Breast epithelium (tissue), 4 donors: ENCODE data around the gene FAM131A. TPM values are rescaled to one million over a fixed set of nuclear protein-coding genes. Genes with fewer than 3 reads are reported as not detected.

Experiments used
- DNase-seq, 2 donors: peaks; one replicate each; pipeline ENCODE4 v3.0.0-alpha.2; 2019; ENCODE audit warnings: low spot score in 2 of 2
- H3K27ac ChIP-seq, 2 donors: fragments of 200-600 bp; sonication (generic) in 1 of 2; one replicate each; pipeline ENCODE4 v1.5.1; 2016 to 2019; ENCODE audit warnings: mild to moderate bottlenecking in 1 of 2
- H3K27me3 ChIP-seq, 2 donors: fragments of 200-600 bp; sonication (generic) in 1 of 2; one replicate each; pipeline versions ENCODE4 v1.5.1 to v1.6.0; 2017 to 2019; ENCODE audit warnings: control low read depth in 1 of 2, mild to moderate bottlenecking in 1 of 2
- H3K36me3 ChIP-seq: fragments of 200-600 bp; one replicate; pipeline ENCODE4 v1.5.1; 2019
- H3K4me1 ChIP-seq, 2 donors: fragments of 200-600 bp; sonication (generic); one replicate each; pipeline ENCODE4 v1.5.1; 2016 to 2019; ENCODE audit warnings: control low read depth in 1 of 2
- H3K4me3 ChIP-seq, 3 donors: fragments of 200-600 bp; sonication (generic); 1 replicate in 2 of 3; 2 replicates in 1 of 3; pipeline ENCODE4 v1.5.1; 2016 to 2019; ENCODE audit warnings: mild to moderate bottlenecking in 3 of 3, moderate library complexity in 2 of 3
- H3K9me3 ChIP-seq, 2 donors: fragments of 200-600 bp; sonication (generic) in 1 of 2; one replicate each; pipeline ENCODE4 v1.5.1; 2016 to 2019; ENCODE audit warnings: control low read depth in 1 of 2
- POLR2A ChIP-seq: fragments of 450-650 bp; IDR thresholded peaks from one replicate; pipeline ENCODE4 v1.6.1; 2016; ENCODE audit warnings: antibody characterized with exemption, mild to moderate bottlenecking, moderate library complexity
- POLR2AphosphoS5 ChIP-seq, 3 donors: sonication (generic); formaldehyde crosslinking; IDR thresholded peaks; one replicate each; pipeline ENCODE4 v1.6.1; 2017; ENCODE audit warnings: antibody characterized with exemption in 3 of 3
- intact Hi-C: fragments of 100-400 bp; cut with DNase I; formaldehyde crosslinking; loops from one replicate; pipeline ENCODE4 v1.15.1; 2023; ENCODE audit warnings: low total_unique reads
- total RNA-seq, 3 donors: library from RNA; depleted of rRNA; stranded (reverse); fragments of >200 nt; gene quantifications; one replicate each; pipeline ENCODE4 v1.1.0, GENCODE V29; 2016
- TF ChIP-seq, protein P1 (sequence below), 3 donors: fragments of 450-650 bp; IDR thresholded peaks; one replicate each; pipeline ENCODE4 v1.5.1; 2016 to 2017; ENCODE audit warnings: antibody characterized with exemption in 3 of 3, mild to moderate bottlenecking in 3 of 3, moderate library complexity in 3 of 3

The FAM131A gene
- total RNA-seq, 3 donors from 2014 or later: 18.7 to 32.4 (median 26.5) TPM

GRCh38 chr3:184388936-184389230 is 51.5 kb downstream of the FAM131A start:
- H3K27ac ChIP-seq: no peak overlapping the region
- no peaks in the 10 kb centered on the region for H3K9me3 ChIP-seq
- H3K4me1 ChIP-seq: no peaks in the 10 kb centered on the region
- TF ChIP-seq, protein P1, sequence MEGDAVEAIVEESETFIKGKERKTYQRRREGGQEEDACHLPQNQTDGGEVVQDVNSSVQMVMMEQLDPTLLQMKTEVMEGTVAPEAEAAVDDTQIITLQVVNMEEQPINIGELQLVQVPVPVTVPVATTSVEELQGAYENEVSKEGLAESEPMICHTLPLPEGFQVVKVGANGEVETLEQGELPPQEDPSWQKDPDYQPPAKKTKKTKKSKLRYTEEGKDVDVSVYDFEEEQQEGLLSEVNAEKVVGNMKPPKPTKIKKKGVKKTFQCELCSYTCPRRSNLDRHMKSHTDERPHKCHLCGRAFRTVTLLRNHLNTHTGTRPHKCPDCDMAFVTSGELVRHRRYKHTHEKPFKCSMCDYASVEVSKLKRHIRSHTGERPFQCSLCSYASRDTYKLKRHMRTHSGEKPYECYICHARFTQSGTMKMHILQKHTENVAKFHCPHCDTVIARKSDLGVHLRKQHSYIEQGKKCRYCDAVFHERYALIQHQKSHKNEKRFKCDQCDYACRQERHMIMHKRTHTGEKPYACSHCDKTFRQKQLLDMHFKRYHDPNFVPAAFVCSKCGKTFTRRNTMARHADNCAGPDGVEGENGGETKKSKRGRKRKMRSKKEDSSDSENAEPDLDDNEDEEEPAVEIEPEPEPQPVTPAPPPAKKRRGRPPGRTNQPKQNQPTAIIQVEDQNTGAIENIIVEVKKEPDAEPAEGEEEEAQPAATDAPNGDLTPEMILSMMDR (IDR thresholded peaks at IDR 0.05): no peak
- no peak for TF ChIP-seq POLR2AphosphoS5 (IDR thresholded peaks at IDR 0.05)
- TF ChIP-seq POLR2A: no peak
- intact Hi-C loops: no loop called here
- no peak for DNase-seq
- H3K27me3 ChIP-seq: no peaks in the 10 kb centered on the region
- H3K4me3 ChIP-seq: no peak overlapping the region
- no peaks in the 10 kb centered on the region for H3K36me3 ChIP-seq

DNA sequence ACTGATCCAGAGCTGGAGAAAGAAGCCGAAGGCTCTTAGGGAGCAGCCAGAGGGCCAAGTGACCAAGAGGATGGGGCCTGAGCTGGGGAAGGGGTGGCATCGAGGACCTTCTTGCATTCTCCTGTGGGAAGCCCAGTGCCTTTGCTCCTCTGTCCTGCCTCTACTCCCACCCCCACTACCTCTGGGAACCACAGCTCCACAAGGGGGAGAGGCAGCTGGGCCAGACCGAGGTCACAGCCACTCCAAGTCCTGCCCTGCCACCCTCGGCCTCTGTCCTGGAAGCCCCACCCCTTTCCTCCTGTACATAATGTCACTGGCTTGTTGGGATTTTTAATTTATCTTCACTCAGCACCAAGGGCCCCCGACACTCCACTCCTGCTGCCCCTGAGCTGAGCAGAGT is 52.0 kb downstream of the FAM131A start:
- TF ChIP-seq, protein P1 (IDR thresholded peaks at IDR 0.05): no peak
- TF ChIP-seq POLR2AphosphoS5 (IDR thresholded peaks at IDR 0.05) (no peak), POLR2A (no peak)
- intact Hi-C loops: no loop called here
- DNase-seq: no peak

DNA sequence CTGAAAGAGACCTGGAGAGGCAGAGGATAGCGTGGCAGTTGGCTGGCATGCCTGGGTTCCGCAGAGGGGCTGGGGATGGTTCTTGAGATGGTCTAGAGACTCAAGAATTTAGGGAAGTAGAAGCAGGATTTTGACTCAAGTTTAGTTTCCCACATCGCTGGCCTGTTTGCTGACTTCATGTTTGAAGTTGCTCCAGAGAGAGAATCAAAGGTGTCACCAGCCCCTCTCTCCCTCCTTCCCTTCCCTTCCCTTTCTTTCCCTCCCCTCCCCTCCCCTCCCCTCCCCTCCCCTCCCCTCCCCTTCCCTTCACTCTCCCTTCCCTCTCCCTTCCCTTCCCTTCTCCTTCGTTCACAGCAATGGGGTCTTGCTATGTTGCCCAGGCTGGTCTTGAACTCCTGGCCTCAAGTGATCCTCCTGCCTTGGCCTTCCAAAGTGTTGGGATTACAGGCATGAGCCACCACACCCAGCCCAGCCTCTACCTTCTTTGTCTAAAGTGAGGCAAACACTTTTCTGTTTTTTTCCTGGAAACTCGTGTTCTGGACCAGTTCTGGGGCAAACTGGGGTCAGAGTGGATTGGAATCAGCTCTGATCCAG is 52.6 kb downstream of the FAM131A start:
- Histone ChIP-seq H3K27me3 (no peaks in the 10 kb centered on the region), H3K9me3 (no peaks in the 10 kb centered on the region), H3K4me3 (no peak overlapping the region), H3K27ac (peak overlapping the region in 1 of 2 donors; percentile 74), H3K4me1 (no peaks in the 10 kb centered on the region), H3K36me3 (no peaks in the 10 kb centered on the region)
- TF ChIP-seq POLR2AphosphoS5 (IDR thresholded peaks at IDR 0.05) (no peak), POLR2A (no peak)
- TF ChIP-seq, protein P1 (IDR thresholded peaks at IDR 0.05): no peak
- intact Hi-C loops: no loop called here
- no peak for DNase-seq

More for the DNA sequence above, 52.0 kb downstream of the FAM131A start:
- Histone ChIP-seq H3K4me1 (no peaks in the 10 kb centered on the region), H3K4me3 (no peak overlapping the region), H3K36me3 (no peaks in the 10 kb centered on the region), H3K27ac (no peak overlapping the region), H3K9me3 (no peaks in the 10 kb centered on the region), H3K27me3 (no peaks in the 10 kb centered on the region)

DNA sequence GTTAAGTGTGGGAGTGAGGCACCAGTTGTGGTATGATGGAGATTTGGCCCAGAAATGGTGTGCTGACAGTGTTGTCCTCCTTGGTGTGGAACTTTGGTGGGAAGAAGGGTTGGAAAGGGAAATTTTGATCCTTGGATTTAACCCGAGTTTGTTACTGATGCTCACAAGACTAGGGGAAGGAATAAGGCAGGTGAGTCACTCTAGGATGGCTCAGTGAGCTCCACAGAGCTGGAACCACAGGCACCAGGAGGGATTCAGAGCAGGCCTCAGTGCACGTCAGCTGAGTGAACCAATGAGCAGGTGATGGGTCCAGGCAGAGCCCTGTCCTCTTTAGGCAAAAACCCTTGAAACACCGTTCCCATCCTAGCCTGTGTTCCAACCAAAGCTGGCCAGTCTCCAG is 53.9 kb downstream of the FAM131A start:
- DNase-seq: no peak
- H3K36me3 ChIP-seq: no peaks in the 10 kb centered on the region
- TF ChIP-seq, protein P1 (IDR thresholded peaks at IDR 0.05): no peak
- no peak for TF ChIP-seq POLR2AphosphoS5 (IDR thresholded peaks at IDR 0.05)
- no peak for TF ChIP-seq POLR2A
- H3K4me1 ChIP-seq: no peaks in the 10 kb centered on the region
- intact Hi-C loops: no loop called here
- H3K27ac ChIP-seq: peak overlapping the region in 1 of 2 donors; percentile 74
- H3K27me3 ChIP-seq: no peaks in the 10 kb centered on the region
- no peak overlapping the region for H3K4me3 ChIP-seq
- no peaks in the 10 kb centered on the region for H3K9me3 ChIP-seq

DNA sequence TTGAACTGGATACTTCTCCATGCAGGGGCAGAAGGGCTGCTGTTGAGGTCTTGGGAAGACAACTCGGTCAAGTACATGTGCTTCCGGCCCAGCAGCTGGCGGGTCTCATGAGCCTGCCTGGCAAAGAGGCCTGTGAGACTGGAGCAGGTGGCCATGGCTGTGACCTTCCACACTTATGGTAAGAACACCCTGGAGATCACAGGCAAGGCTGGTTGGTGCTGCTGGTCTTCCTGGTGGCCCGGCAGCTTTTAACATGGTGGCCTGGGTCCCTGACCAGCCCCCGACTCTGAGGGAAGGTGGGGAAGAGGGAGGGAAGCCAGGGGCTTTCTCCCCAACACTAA is 57.9 kb downstream of the FAM131A start:
- Histone ChIP-seq H3K9me3 (no peaks in the 10 kb centered on the region), H3K36me3 (no peaks in the 10 kb centered on the region), H3K27me3 (no peaks in the 10 kb centered on the region), H3K4me1 (no peaks in the 10 kb centered on the region), H3K4me3 (no peak overlapping the region), H3K27ac (no peak overlapping the region)
- intact Hi-C loops: no loop called here
- DNase-seq: no peak
- TF ChIP-seq, protein P1 (IDR thresholded peaks at IDR 0.05): no peak
- TF ChIP-seq POLR2AphosphoS5 (IDR thresholded peaks at IDR 0.05): no peak
- TF ChIP-seq POLR2A: no peak

Other genes starting within 250 kb of the FAM131A start
- gene HTR3E, start 240.5 kb upstream of the FAM131A start, total RNA-seq: not detected
- 10 to 100 TPM; 37.3 to 62.3 (median 50.1) TPM for gene EIF2B5, start 202.2 kb upstream of the FAM131A start, total RNA-seq
- 10 to 100 TPM; 35.7 to 40.2 (median 36.1) TPM for gene DVL3, start 182.2 kb upstream of the FAM131A start, total RNA-seq
- 100 to 1,000 TPM; 195 to 240 (median 204) TPM for gene AP2M1, start 162.7 kb upstream of the FAM131A start, total RNA-seq
- 10 to 100 TPM; 59.4 to 77.4 (median 71.8) TPM for gene ABCF3, start 151.4 kb upstream of the FAM131A start, total RNA-seq
- under 1 TPM; 0.16 to 0.88 (median 0.33) TPM for gene VWA5B2, start 108.0 kb upstream of the FAM131A start, total RNA-seq
- 10 to 100 TPM; 36.4 to 46.5 (median 42.6) TPM for gene ALG3, start 88.6 kb upstream of the FAM131A start, total RNA-seq
- gene EEF1AKMT4, start 87.9 kb upstream of the FAM131A start, total RNA-seq: 1 to 10 TPM; 3.4 to 9.7 (median 6.2) TPM
- not detected for gene CAMK2N2, start 76.0 kb upstream of the FAM131A start, total RNA-seq
- gene ECE2, start 61.6 kb upstream of the FAM131A start, total RNA-seq: not detected
- 100 to 1,000 TPM; 201 to 275 (median 214) TPM for gene PSMD2, start 38.4 kb upstream of the FAM131A start, total RNA-seq
- gene EIF4G1, start 23.0 kb upstream of the FAM131A start, total RNA-seq: 100 to 1,000 TPM; 168 to 202 (median 196) TPM
- 1 to 10 TPM; 2.1 to 4.2 (median 2.6) TPM for gene CLCN2, start 24.0 kb downstream of the FAM131A start, total RNA-seq
- 100 to 1,000 TPM in 1 of 3 donors, 10 to 100 TPM in 2; 63.7 to 101 (median 99.5) TPM for gene POLR2H, start 24.1 kb downstream of the FAM131A start, total RNA-seq
- gene THPO, start 40.6 kb downstream of the FAM131A start, total RNA-seq: 1 to 10 TPM in 1 of 3 donors, under 1 TPM in 2; 0.64 to 1.3 (median 0.73) TPM
- 10 to 100 TPM in 2 of 3 donors, 1 to 10 TPM in 1; 9.6 to 20.3 (median 12.1) TPM for gene CHRD, start 42.5 kb downstream of the FAM131A start, total RNA-seq
- gene EPHB3, start 224.2 kb downstream of the FAM131A start, total RNA-seq: 10 to 100 TPM in 1 of 3 donors, 1 to 10 TPM in 1, under 1 TPM in 1; 0.32 to 25.3 (median 7.9) TPM